Measurements from ENCODE around the gene PTRH1. TPM values are rescaled to one million over a fixed set of nuclear protein-coding genes. Genes with fewer than 3 reads are reported as not detected.

PTRH1 gene
- total RNA-seq, 1 donor from 2014 or later, result 5.4 TPM

DNA sequence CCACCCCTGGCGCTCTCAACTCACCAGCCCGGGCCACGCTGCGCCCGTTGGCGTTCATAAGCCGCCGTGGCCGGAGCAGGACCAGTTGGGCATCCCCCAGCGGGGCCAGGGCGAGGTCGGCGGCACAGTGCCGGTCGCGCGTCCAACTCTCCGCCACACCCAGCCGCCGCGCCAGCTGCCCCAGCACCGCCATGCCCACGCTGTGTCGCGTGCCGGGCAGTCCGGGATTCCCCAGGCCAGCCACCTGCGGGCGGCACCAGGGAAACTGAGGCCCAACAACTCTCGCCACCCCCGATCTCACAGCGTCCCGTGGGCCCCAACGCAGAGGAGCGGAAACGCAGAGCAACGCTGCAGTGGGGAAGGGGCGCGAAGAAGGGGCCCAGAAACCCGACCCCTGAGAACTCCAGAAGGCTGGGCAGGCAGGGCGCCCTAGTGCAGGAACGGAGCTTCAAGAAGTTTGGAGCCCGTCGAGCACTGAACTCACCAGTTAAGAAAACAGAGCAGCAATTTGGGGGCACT, 453 bp downstream of the PTRH1 start:
- DNase-seq (ENCODE audit: low spot score in 2 of 2), result no peak
- Histone ChIP-seq H3K36me3 (no peaks in the 10 kb centered on the region), H3K4me1 (peaks cover 0 to 10% of the 10 kb centered on the region in 2 donors), H3K27me3 (no peaks in the 10 kb centered on the region), H3K27ac (peak overlapping the region; percentile 82 to 85), H3K9me3 (no peaks in the 10 kb centered on the region), H3K4me3 (peak overlapping the region; percentile 61 to 93)
- TF ChIP-seq, protein P1, sequence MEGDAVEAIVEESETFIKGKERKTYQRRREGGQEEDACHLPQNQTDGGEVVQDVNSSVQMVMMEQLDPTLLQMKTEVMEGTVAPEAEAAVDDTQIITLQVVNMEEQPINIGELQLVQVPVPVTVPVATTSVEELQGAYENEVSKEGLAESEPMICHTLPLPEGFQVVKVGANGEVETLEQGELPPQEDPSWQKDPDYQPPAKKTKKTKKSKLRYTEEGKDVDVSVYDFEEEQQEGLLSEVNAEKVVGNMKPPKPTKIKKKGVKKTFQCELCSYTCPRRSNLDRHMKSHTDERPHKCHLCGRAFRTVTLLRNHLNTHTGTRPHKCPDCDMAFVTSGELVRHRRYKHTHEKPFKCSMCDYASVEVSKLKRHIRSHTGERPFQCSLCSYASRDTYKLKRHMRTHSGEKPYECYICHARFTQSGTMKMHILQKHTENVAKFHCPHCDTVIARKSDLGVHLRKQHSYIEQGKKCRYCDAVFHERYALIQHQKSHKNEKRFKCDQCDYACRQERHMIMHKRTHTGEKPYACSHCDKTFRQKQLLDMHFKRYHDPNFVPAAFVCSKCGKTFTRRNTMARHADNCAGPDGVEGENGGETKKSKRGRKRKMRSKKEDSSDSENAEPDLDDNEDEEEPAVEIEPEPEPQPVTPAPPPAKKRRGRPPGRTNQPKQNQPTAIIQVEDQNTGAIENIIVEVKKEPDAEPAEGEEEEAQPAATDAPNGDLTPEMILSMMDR (IDR thresholded peaks at IDR 0.05), result no peak
- intact Hi-C loops (cut with DNase I), result loop anchor here (1.0 to 5.0 kb wide), 5 partner anchors 16 to 202 kb away; partner anchors contain the start of genes CDK9, ST6GALNAC4, STXBP1 and TOR2A

GRCh38 chr9:127714020-127714750, 1.3 kb downstream of the PTRH1 start:
- no peaks in the 10 kb centered on the region for H3K36me3 ChIP-seq
- peak overlapping the region; percentile 61 to 93 for H3K4me3 ChIP-seq
- H3K27ac ChIP-seq, result no peak overlapping the region
- peaks cover 0 to 10% of the 10 kb centered on the region in 2 donors for H3K4me1 ChIP-seq
- TF ChIP-seq, protein P1 (IDR thresholded peaks at IDR 0.05), result no peak
- intact Hi-C loops (cut with DNase I), result loop anchor here (2.0 kb wide), 1 partner anchor 73 kb away; the partner anchor contains the start of gene CDK9
- DNase-seq (ENCODE audit: low spot score in 2 of 2), result no peak
- no peaks in the 10 kb centered on the region for H3K27me3 ChIP-seq
- no peaks in the 10 kb centered on the region for H3K9me3 ChIP-seq

- DNase-seq (ENCODE audit: low spot score in 2 of 2), result no peak
- intact Hi-C loops (cut with DNase I), result no loop called here
- no peak overlapping the region for H3K4me3 ChIP-seq
Measured at GRCh38 chr9:127712867-127713266, 2.6 kb downstream of the PTRH1 start.

DNA sequence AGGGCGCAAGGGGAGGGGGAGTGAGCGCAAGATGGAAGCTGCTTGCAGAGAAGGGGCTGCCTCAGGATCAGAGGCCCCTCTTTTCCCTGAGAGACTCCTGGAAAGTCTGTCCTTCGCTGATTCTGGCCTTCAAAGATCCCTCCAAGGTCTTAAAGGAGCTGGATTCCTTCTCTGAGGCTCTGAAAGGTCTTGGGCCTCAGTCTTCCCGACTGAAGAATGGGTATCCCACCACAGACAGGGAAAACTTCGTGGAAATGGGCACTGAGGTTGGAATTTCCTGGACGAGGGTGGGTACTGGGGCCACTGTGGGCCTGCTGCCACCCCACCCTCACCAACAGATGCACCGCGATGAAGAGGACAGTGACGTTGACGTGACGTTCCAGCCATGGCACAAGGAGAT, 3.1 kb downstream of the PTRH1 start:
- no peak overlapping the region for H3K27ac ChIP-seq
- TF ChIP-seq, protein P1 (IDR thresholded peaks at IDR 0.05), result no peak
- H3K27me3 ChIP-seq, result no peaks in the 10 kb centered on the region
- no peak for DNase-seq (ENCODE audit: low spot score in 2 of 2)
- H3K36me3 ChIP-seq, result no peaks in the 10 kb centered on the region
- H3K4me3 ChIP-seq, result no peak overlapping the region
- intact Hi-C loops (cut with DNase I), result no loop called here
- peaks cover 0 to 10% of the 10 kb centered on the region in 2 donors for H3K4me1 ChIP-seq
- H3K9me3 ChIP-seq, result no peaks in the 10 kb centered on the region

More at GRCh38 chr9:127712867-127713266, 2.6 kb downstream of the PTRH1 start:
- H3K27ac ChIP-seq, result no peak overlapping the region
- H3K36me3 ChIP-seq, result no peaks in the 10 kb centered on the region
- H3K4me1 ChIP-seq, result peaks cover 0 to 10% of the 10 kb centered on the region in 2 donors
- TF ChIP-seq, protein P1 (IDR thresholded peaks at IDR 0.05), result no peak
- no peaks in the 10 kb centered on the region for H3K9me3 ChIP-seq
- H3K27me3 ChIP-seq, result no peaks in the 10 kb centered on the region

DNA sequence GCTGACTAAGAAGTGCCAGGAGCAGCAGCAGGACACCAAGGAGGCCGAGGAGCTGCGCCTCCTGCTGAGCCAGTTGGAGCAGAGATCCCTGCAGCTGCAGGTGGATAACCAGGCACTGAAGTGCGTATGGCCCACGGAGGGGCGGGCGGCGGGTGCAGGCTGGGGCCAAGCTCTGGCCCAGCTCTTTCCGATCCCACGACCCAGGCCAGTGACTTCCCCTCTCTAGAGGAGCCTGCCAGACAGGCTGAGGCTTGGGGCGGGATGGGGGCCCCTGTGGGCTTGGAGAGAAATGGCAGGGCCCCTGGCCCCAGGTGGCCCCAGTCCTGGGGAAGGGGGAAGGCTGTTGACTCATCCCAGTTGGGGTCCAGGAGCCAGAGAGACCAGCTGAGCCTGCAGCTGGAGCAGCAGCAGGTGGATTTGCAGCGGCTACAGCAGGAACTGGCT, 3.6 kb downstream of the PTRH1 start:
- H3K27ac ChIP-seq, result no peak overlapping the region
- no peaks in the 10 kb centered on the region for H3K9me3 ChIP-seq
- no peak overlapping the region for H3K4me3 ChIP-seq
- no peaks in the 10 kb centered on the region for H3K27me3 ChIP-seq
- peaks cover 0 to 10% of the 10 kb centered on the region in 2 donors for H3K4me1 ChIP-seq
- H3K36me3 ChIP-seq, result no peaks in the 10 kb centered on the region
- intact Hi-C loops (cut with DNase I), result no loop called here
- TF ChIP-seq, protein P1 (IDR thresholded peaks at IDR 0.05), result no peak
- DNase-seq (ENCODE audit: low spot score in 2 of 2), result no peak

Measured in ascending aorta (tissue), 2 donors.